ENCODE results near the gene CTNNBL1.

GRCh38 chr20:37839955-37840354 lies 146.1 kb downstream of the CTNNBL1 start:
- no peak for TF ChIP-seq CTCF (conservative IDR thresholded peaks at IDR 0.05; ENCODE audit: low read depth in 2 of 2)
- no peak for TF ChIP-seq EZH2 (IDR thresholded peaks at IDR 0.05; ENCODE audit: low read depth, unreplicated experiment)
- TF ChIP-seq POLR2AphosphoS5 (IDR thresholded peaks at IDR 0.05; ENCODE audit: low read depth) = no peak
- TF ChIP-seq EZH2phosphoT487 (IDR thresholded peaks at IDR 0.05; ENCODE audit: unreplicated experiment) = no peak
- TF ChIP-seq, protein P1, sequence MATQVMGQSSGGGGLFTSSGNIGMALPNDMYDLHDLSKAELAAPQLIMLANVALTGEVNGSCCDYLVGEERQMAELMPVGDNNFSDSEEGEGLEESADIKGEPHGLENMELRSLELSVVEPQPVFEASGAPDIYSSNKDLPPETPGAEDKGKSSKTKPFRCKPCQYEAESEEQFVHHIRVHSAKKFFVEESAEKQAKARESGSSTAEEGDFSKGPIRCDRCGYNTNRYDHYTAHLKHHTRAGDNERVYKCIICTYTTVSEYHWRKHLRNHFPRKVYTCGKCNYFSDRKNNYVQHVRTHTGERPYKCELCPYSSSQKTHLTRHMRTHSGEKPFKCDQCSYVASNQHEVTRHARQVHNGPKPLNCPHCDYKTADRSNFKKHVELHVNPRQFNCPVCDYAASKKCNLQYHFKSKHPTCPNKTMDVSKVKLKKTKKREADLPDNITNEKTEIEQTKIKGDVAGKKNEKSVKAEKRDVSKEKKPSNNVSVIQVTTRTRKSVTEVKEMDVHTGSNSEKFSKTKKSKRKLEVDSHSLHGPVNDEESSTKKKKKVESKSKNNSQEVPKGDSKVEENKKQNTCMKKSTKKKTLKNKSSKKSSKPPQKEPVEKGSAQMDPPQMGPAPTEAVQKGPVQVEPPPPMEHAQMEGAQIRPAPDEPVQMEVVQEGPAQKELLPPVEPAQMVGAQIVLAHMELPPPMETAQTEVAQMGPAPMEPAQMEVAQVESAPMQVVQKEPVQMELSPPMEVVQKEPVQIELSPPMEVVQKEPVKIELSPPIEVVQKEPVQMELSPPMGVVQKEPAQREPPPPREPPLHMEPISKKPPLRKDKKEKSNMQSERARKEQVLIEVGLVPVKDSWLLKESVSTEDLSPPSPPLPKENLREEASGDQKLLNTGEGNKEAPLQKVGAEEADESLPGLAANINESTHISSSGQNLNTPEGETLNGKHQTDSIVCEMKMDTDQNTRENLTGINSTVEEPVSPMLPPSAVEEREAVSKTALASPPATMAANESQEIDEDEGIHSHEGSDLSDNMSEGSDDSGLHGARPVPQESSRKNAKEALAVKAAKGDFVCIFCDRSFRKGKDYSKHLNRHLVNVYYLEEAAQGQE (IDR thresholded peaks at IDR 0.05; ENCODE audit: unreplicated experiment) = no peak
- TF ChIP-seq ZNF331 (CRISPR knock-in tag; IDR thresholded peaks at IDR 0.05; ENCODE audit: low read depth) = no peak
- no peak for TF ChIP-seq NANOG (IDR thresholded peaks at IDR 0.05; ENCODE audit: borderline replicate concordance)
- no peak for TF ChIP-seq ZNF462 (CRISPR knock-in tag; IDR thresholded peaks at IDR 0.05)
- no peak for TF ChIP-seq CREB1 (CRISPR knock-in tag; IDR thresholded peaks at IDR 0.05; ENCODE audit: low read depth)
- no peak for TF ChIP-seq JUNB (IDR thresholded peaks at IDR 0.05; ENCODE audit: unreplicated experiment)
- no peak for TF ChIP-seq STAT1 (IDR thresholded peaks at IDR 0.05; ENCODE audit: unreplicated experiment)
- TF ChIP-seq, protein P2, sequence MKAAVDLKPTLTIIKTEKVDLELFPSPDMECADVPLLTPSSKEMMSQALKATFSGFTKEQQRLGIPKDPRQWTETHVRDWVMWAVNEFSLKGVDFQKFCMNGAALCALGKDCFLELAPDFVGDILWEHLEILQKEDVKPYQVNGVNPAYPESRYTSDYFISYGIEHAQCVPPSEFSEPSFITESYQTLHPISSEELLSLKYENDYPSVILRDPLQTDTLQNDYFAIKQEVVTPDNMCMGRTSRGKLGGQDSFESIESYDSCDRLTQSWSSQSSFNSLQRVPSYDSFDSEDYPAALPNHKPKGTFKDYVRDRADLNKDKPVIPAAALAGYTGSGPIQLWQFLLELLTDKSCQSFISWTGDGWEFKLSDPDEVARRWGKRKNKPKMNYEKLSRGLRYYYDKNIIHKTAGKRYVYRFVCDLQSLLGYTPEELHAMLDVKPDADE (IDR thresholded peaks at IDR 0.05) = no peak

All from GM23338 (cell line).